ENCODE measurements around the gene SVIL. TPM values are rescaled to one million over a fixed set of nuclear protein-coding genes. Genes with fewer than 3 reads are reported as not detected.

SVIL gene, protein sequence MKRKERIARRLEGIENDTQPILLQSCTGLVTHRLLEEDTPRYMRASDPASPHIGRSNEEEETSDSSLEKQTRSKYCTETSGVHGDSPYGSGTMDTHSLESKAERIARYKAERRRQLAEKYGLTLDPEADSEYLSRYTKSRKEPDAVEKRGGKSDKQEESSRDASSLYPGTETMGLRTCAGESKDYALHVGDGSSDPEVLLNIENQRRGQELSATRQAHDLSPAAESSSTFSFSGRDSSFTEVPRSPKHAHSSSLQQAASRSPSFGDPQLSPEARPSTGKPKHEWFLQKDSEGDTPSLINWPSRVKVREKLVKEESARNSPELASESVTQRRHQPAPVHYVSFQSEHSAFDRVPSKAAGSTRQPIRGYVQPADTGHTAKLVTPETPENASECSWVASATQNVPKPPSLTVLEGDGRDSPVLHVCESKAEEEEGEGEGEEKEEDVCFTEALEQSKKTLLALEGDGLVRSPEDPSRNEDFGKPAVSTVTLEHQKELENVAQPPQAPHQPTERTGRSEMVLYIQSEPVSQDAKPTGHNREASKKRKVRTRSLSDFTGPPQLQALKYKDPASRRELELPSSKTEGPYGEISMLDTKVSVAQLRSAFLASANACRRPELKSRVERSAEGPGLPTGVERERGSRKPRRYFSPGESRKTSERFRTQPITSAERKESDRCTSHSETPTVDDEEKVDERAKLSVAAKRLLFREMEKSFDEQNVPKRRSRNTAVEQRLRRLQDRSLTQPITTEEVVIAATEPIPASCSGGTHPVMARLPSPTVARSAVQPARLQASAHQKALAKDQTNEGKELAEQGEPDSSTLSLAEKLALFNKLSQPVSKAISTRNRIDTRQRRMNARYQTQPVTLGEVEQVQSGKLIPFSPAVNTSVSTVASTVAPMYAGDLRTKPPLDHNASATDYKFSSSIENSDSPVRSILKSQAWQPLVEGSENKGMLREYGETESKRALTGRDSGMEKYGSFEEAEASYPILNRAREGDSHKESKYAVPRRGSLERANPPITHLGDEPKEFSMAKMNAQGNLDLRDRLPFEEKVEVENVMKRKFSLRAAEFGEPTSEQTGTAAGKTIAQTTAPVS (N-terminal part only)
- total RNA-seq = 1,000 to 10,000 TPM in 2 of 4 donors, 100 to 1,000 TPM in 2; 585 to 1,262 (median 942) TPM

DNA sequence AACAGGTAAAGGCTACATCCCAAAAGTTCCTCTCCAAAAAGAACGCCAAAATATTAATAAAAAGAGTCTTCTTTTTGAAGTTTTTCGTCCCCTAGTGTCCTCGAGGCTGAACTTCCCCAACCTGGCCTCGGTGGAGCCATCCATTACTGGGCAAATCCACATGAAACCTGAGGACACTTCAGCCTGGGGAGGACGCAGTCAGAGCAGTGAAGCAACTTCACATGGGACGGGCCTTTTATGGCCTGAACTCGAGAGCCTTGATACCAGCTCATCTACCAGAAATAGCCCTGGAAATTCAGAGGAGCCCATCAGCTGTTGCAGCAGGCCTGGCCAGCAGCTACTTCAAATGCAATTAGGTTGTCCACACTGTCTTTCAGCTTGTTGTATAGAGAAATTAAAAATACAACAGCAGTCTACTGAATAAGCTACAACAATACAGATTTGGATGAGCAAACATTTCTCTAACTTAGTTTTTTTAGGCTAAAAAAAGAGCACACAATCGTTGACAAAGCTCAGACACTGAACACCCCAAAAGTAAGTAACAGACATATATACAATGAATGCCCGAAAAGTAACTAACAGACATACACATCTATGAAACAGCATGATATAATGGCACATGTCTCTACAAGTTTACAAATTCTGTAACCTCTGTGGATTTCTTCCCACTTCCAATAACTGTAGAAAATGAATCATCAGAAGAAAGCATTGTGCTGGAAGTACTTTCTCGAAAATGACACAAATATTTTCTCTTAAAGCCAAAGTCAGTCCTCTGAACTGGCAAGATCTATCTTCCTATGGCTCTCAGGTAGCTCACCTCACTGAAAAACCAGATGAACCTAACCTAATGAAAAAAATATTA, at the start of gene SVIL:
Gene SVIL (minus strand): TSS at position 208 of the 862 bp plus-strand sequence. CDS start 79,913 bp downstream, outside the sequence.
- Histone ChIP-seq H3K4me3 (peak within 1 kb of the TSS; percentile 44 to 45), H3K27me3 (no peaks in the 10 kb centered on the region), H3K4me1 (peaks cover 8 to 77% (median 26%) of the 10 kb centered on the region in 3 donors), H3K27ac (peak within 1 kb of the TSS; percentile 81 to 98 (median 88)), H3K36me3 (peaks cover 0 to 12% of the 10 kb centered on the region in 2 donors), H3K9me3 (no peaks in the 10 kb centered on the region)
- peak; percentile 94 for ATAC-seq
- WGBS, 2 donors (ENCODE audit: low coverage in 1 of 2) = 12 to 27% methylated on average over 7 of the region's 10 CpGs
- TF ChIP-seq, protein P1, sequence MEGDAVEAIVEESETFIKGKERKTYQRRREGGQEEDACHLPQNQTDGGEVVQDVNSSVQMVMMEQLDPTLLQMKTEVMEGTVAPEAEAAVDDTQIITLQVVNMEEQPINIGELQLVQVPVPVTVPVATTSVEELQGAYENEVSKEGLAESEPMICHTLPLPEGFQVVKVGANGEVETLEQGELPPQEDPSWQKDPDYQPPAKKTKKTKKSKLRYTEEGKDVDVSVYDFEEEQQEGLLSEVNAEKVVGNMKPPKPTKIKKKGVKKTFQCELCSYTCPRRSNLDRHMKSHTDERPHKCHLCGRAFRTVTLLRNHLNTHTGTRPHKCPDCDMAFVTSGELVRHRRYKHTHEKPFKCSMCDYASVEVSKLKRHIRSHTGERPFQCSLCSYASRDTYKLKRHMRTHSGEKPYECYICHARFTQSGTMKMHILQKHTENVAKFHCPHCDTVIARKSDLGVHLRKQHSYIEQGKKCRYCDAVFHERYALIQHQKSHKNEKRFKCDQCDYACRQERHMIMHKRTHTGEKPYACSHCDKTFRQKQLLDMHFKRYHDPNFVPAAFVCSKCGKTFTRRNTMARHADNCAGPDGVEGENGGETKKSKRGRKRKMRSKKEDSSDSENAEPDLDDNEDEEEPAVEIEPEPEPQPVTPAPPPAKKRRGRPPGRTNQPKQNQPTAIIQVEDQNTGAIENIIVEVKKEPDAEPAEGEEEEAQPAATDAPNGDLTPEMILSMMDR (IDR thresholded peaks at IDR 0.05) = peak in 3 of 4 experiments; percentile 14 to 57 (median 56)
- peak; percentile 98 for TF ChIP-seq POLR2AphosphoS5 (IDR thresholded peaks at IDR 0.05)
- TF ChIP-seq EP300 (IDR thresholded peaks at IDR 0.05) = peak; percentile 27
- peak; percentile 62 to 63 for TF ChIP-seq POLR2A (IDR thresholded peaks at IDR 0.05)

DNA sequence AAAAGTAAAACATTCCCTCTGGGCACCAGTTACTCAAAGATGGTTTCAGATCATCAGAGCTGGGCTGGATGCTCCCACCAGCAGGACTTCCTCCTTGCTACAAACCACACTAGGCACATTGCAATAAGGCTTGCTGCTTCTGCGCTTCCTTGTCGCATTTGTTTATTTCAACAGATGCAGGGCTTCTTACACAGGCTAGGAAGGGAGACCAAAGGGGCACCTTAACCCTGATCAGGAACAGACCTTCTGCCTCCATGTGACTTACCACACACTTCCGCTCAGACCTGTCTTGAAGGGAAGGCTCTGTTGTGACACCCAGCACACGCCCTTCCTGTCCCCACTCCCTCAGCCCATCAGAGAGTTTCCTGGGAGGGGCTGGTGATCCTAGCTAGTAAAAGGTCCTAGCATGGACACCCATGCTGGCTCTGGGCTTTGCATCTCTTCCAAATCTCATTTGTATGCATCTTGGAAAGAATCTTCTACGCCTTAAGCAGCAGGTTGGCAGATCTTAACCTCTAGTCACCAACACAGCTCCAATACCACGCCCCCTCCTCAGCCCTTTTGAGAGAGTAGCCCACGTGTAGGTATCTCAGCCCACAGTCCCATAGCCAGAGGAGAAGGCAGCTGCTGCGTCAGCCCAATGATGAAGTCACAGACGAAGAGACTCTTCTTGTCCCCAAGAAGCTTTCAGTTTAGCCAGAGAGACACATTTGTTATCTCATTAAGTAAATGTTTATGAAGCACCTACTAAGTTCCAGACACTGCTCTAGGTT, 47.1 kb upstream of the SVIL start:
- no peak overlapping the region for H3K4me3 ChIP-seq
- H3K27ac ChIP-seq = peak overlapping the region in 3 of 4 donors; percentile 7 to 37 (median 34)
- TF ChIP-seq, protein P1 (IDR thresholded peaks at IDR 0.05) = no peak
- TF ChIP-seq POLR2AphosphoS5 (IDR thresholded peaks at IDR 0.05) (no peak), POLR2A (IDR thresholded peaks at IDR 0.05) (no peak), EP300 (IDR thresholded peaks at IDR 0.05) (no peak)
- H3K36me3 ChIP-seq = peaks cover 0 to 88% of the 10 kb centered on the region in 2 donors
- H3K4me1 ChIP-seq = peaks cover 0 to 43% (median 7%) of the 10 kb centered on the region in 3 donors
- no peaks in the 10 kb centered on the region for H3K9me3 ChIP-seq
- WGBS, 2 donors (ENCODE audit: low coverage in 1 of 2) = 66 to 73% methylated on average over 6 to 7 of the region's 9 CpGs
- H3K27me3 ChIP-seq = no peaks in the 10 kb centered on the region
- peak; percentile 48 for ATAC-seq

DNA sequence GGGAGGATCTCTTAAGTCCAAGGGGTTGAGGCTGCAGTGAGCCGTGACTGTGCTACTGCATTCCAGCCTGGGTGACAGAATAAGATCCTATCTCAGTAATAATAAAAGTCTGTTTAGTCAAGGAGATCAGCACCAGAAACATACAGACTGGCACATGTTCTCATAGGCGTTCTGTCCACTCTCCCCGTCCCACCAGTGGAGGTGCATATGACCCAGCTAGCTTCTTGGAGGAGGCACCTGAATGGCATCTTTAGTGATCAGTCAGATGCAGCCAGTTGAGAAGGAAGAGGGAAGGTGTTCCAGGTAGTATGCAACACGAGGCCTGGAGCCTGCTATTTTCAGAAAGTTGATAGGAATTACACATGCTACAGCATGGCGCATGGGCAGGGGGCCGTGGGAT, 45.3 kb upstream of the SVIL start:
- Histone ChIP-seq H3K9me3 (no peaks in the 10 kb centered on the region), H3K27ac (no peak overlapping the region), H3K4me1 (peaks cover 0 to 47% (median 7%) of the 10 kb centered on the region in 3 donors), H3K36me3 (peaks cover 0 to 99% of the 10 kb centered on the region in 2 donors), H3K4me3 (no peak overlapping the region), H3K27me3 (no peaks in the 10 kb centered on the region)
- WGBS, 2 donors (ENCODE audit: low coverage in 1 of 2) = 63% methylated on average over 3 of the region's 6 CpGs; no CpG with 5 or more reads in 1 of the 2 donors
- no peak for TF ChIP-seq EP300 (IDR thresholded peaks at IDR 0.05)
- no peak for TF ChIP-seq POLR2AphosphoS5 (IDR thresholded peaks at IDR 0.05)
- no peak for TF ChIP-seq POLR2A (IDR thresholded peaks at IDR 0.05)
- TF ChIP-seq, protein P1 (IDR thresholded peaks at IDR 0.05) = no peak
- ATAC-seq = no peak
